Measurements from ENCODE around the gene TCAIM. TPM values are rescaled to one million over a fixed set of nuclear protein-coding genes. Genes with fewer than 3 reads are reported as not detected.

The TCAIM gene
- total RNA-seq, 4 donors from 2014 or later = 15.6 to 25.0 (median 22.6) TPM

DNA sequence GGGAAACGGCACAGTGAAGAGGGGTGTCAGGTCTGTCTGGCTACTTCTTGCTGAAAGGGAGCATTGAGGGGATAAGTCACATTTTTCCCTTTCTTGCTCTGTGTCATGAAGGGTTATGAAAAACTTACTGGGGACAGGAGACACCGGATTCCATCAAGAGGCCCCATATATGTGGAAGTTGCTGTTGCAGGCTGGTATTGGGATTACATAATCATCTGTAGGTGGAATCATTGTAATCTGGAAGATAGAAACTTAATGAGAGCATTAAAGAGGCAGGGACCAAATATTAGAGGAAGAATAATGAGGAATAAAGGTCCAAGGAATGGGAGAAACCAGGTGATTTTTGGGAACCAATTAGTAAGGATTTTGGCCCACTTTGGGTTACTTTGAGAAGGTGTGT, 4.2 kb upstream of the TCAIM start:
- H3K36me3 ChIP-seq = no peaks in the 10 kb centered on the region
- no peak for TF ChIP-seq POLR2A (IDR thresholded peaks at IDR 0.05)
- no peak for TF ChIP-seq CTCF (IDR thresholded peaks at IDR 0.05)
- intact Hi-C loops (cut with DNase I) = loop anchor here (10.0 kb wide), 1 partner anchor 150 kb away; no protein-coding TSS in a partner anchor
- H3K4me3 ChIP-seq = no peak overlapping the region
- 78 to 83% methylated on average over 1 to 2 of the region's 2 CpGs for WGBS, 2 donors
- H3K9me3 ChIP-seq = no peaks in the 10 kb centered on the region
- H3K27me3 ChIP-seq = peaks cover 0 to 26% (median 0%) of the 10 kb centered on the region in 4 donors
- no peak overlapping the region for H3K27ac ChIP-seq
- no peak for DNase-seq
- peaks cover 0 to 11% (median under 1%) of the 10 kb centered on the region in 3 donors for H3K4me1 ChIP-seq

DNA sequence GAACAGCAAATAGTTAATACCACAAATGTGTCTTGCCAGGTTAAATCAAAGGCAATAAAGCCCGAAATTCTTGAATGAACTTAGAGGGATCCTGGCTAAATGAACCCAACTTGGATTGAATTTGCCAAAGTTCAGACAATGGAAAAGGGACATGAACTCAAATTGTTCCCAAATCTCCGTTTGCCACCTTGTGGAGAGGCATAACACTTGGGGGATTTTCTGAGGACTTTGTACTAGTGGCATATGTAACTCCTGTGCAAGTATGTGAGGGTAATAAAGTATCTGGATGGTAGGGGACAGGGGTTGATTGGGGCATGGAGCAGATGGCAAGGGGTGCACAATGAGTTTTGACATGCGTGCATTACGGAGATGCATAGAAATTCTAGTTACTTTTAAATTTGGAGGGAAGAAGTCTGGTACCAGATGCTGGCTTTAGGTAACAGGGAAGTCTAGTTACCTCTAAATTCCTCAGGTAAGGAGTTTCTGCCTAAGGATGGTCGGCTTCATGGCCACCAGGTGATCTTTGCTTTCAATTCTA, 1.2 kb upstream of the TCAIM start:
- H3K4me3 ChIP-seq = peak overlapping the region; percentile 57 to 91 (median 72)
- 38 to 44% methylated on average over 5 of the region's 5 CpGs for WGBS, 2 donors
- H3K27ac ChIP-seq = peak overlapping the region; percentile 93 to 99 (median 98)
- DNase-seq = no peak
- no peaks in the 10 kb centered on the region for H3K9me3 ChIP-seq
- TF ChIP-seq CTCF (IDR thresholded peaks at IDR 0.05) = peak in 1 of 6 experiments; percentile 20
- no peak for TF ChIP-seq POLR2A (IDR thresholded peaks at IDR 0.05)
- intact Hi-C loops (cut with DNase I) = loop anchor here (10.0 kb wide), 1 partner anchor 147 kb away; no protein-coding TSS in a partner anchor
- peaks cover 0 to 16% (median 0%) of the 10 kb centered on the region in 4 donors for H3K27me3 ChIP-seq
- H3K4me1 ChIP-seq = peaks cover 0 to 40% (median 4%) of the 10 kb centered on the region in 3 donors
- H3K36me3 ChIP-seq = no peaks in the 10 kb centered on the region

DNA sequence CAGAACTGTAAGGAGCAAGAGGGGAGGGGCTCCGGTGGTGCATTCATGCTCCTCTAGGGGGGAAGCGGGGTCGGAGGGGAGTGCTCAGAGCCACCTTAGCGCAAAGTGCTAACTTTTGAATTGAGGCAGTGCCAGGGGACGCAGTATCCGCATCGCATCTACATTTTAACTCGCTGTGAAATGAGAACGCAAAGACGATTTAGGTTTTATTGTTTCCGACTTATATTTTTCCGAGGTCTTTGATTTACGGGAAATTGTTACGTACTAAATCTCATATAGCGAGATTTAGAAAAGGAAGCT, 212 bp downstream of the TCAIM start:
- Histone ChIP-seq H3K4me3 (peak overlapping the region; percentile 57 to 91 (median 72)), H3K27ac (peak overlapping the region; percentile 93 to 99 (median 98)), H3K27me3 (peaks cover 0 to 4% (median 0%) of the 10 kb centered on the region in 4 donors), H3K36me3 (no peaks in the 10 kb centered on the region), H3K9me3 (no peaks in the 10 kb centered on the region), H3K4me1 (peaks cover 0 to 40% (median 4%) of the 10 kb centered on the region in 3 donors)
- intact Hi-C loops (cut with DNase I) = loop anchor here (10.0 kb wide), 1 partner anchor 146 kb away; no protein-coding TSS in a partner anchor
- no peak for TF ChIP-seq POLR2A (IDR thresholded peaks at IDR 0.05)
- no peak for TF ChIP-seq CTCF (IDR thresholded peaks at IDR 0.05)
- WGBS, 2 donors = 0 to 1% methylated on average over 15 of the region's 15 CpGs
- no peak for DNase-seq

DNA sequence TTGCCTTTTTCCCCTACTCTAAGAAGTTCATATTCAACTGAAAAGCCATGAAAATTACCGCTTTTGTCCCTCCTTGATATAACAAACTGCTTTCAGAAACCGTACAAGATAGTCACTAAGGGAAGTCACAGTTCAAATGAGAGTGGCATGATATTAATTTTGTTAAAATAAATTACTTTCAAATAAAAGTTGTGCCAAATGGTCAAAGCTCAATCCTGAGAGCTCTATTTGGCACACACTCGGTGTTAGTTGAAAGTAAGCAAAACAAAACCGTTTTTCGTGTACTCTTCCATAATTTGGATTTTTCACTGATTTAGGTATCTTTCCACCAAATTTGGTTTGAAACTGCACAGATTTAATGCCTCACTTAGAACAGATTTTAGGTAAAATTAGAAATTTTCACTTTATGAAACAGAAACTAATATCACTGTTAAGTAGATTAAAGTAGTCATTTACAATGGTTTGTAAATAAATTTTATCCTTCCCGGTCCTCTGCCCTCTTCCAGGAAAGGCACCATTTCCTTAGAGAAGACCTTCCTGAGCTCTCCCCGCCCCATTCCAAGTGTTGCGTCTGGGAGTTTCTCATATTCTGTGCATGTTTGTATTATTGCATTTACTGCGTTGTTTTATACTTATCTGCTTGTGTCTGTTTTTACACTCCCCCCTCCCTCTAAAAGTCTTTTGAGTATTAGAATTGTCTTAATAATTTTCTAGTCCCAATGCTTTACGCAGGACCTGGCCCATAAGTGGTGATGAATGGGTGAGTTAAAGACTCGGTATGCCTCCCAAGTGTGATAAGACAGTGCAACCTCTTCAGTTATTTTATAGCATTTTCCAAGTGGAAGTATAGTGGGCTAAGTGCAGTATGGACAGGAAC, 853 bp downstream of the TCAIM start:
- TF ChIP-seq POLR2A (IDR thresholded peaks at IDR 0.05) (no peak), CTCF (IDR thresholded peaks at IDR 0.05) (no peak)
- Histone ChIP-seq H3K9me3 (no peaks in the 10 kb centered on the region), H3K4me3 (peak overlapping the region; percentile 57 to 91 (median 72)), H3K27me3 (no peaks in the 10 kb centered on the region), H3K4me1 (peaks cover 0 to 40% (median 4%) of the 10 kb centered on the region in 3 donors), H3K36me3 (no peaks in the 10 kb centered on the region), H3K27ac (peak overlapping the region; percentile 93 to 99 (median 98))
- intact Hi-C loops (cut with DNase I) = loop anchor here (10.0 kb wide), 2 partner anchors 145 to 525 kb away; partner anchors contain the start of gene TMEM42
- WGBS, 2 donors = 26 to 27% methylated on average over 11 of the region's 11 CpGs
- no peak for DNase-seq

DNA sequence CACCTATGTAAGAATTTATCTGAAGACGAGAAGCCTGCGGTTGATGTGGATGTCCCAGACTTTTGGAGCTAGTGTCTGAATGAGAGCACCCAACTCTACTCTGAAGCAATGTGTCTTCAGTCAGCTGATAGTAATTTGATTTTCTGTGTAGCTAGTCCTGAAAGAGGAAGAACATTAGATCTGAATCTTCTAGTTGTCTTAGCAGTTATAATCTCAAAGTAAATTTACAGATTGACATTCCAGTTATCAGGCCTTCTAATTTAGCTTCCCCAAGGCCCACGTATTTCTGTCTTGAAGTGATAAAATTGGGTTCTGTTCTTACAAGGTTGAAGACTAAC, 1.5 kb downstream of the TCAIM start:
- Histone ChIP-seq H3K36me3 (no peaks in the 10 kb centered on the region), H3K9me3 (no peaks in the 10 kb centered on the region), H3K4me3 (peak overlapping the region in 1 of 4 donors; percentile 91), H3K4me1 (peaks cover 0 to 40% (median 4%) of the 10 kb centered on the region in 3 donors), H3K27me3 (no peaks in the 10 kb centered on the region), H3K27ac (peak overlapping the region in 3 of 4 donors; percentile 22 to 99 (median 98))
- no peak for DNase-seq
- intact Hi-C loops (cut with DNase I) = loop anchor here (10.0 kb wide), 1 partner anchor 525 kb away; the partner anchor contains the start of gene TMEM42
- WGBS, 2 donors = 87 to 94% methylated on average over 3 of the region's 3 CpGs
- TF ChIP-seq CTCF (IDR thresholded peaks at IDR 0.05) (no peak), POLR2A (IDR thresholded peaks at IDR 0.05) (no peak)
